SH-SY5Y (cell line): ENCODE measurements around the gene ADAMTS17.

Source experiments
- GATA2 ChIP-seq: IDR thresholded peaks from 2 replicates; pipeline ENCODE4 v1.6.1; 2011; ENCODE audit warnings: mild to moderate bottlenecking, low read depth, low read length
- GATA3 ChIP-seq: IDR thresholded peaks from 2 replicates; pipeline ENCODE4 v1.6.1; 2011; ENCODE audit warnings: low read depth, mild to moderate bottlenecking, low read length, moderate library complexity

DNA sequence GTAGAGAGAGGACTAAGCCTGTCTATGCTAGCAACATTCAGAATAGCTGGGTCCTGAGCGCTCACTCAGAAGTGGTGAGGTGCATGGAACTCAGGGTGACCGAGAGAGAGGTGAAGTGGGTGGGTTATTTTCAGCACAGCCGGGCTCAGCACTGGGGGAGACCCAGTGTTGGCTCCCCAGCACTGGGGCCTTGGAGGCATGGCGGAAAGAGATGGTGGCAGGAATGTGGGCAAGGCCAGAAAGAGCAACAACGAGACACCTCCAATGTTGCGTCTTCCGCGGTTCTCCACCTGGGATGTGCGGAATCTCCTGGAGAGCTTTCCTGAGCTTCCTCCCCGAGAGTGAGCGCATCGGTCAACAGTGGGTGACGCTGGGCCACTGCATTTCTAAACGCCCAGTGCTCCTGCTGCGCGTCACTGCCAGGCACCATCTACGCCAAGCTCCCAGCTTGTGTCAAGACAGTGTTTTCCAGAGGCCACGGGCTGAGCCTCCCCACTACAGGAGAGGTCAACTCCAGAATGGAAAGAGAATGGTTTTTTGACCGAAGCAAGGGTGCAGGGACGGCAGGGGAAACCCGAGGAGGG lies 148.4 kb downstream of the ADAMTS17 start:
- TF ChIP-seq GATA2 (no peak), GATA3 (no peak)
